Ascending aorta (tissue), 2 donors: ENCODE data around the gene R3HDM4. TPM values are rescaled to one million over a fixed set of nuclear protein-coding genes. Genes with fewer than 3 reads are reported as not detected.
A peak's percentile ranks its signal among the peaks of the same experiment; 100 is the strongest.

ENCODE experiments used
- DNase-seq, 2 donors: peaks; one replicate each; pipeline ENCODE4 v3.0.0-alpha.2; 2019; ENCODE audit warnings: low spot score in 2 of 2
- H3K27ac ChIP-seq, 2 donors: fragments of 200-600 bp; sonication (generic); one replicate each; pipeline ENCODE4 v1.5.1; 2016 to 2017; ENCODE audit warnings: mild to moderate bottlenecking in 1 of 2
- H3K27me3 ChIP-seq: fragments of 200-600 bp; sonication (generic); one replicate; pipeline ENCODE4 v1.5.1; 2017
- H3K36me3 ChIP-seq, 2 donors: fragments of 200-600 bp; sonication (generic); one replicate each; pipeline ENCODE4 v1.5.1; 2016
- H3K4me1 ChIP-seq, 2 donors: fragments of 200-600 bp; sonication (generic); one replicate each; pipeline ENCODE4 v1.5.1; 2016 to 2017; ENCODE audit warnings: mild to moderate bottlenecking in 1 of 2
- H3K4me3 ChIP-seq, 2 donors: fragments of 200-600 bp; sonication (generic); one replicate each; pipeline ENCODE4 v1.5.1; 2016 to 2017; ENCODE audit warnings: mild to moderate bottlenecking in 1 of 2
- H3K9me3 ChIP-seq, 2 donors: fragments of 200-600 bp; sonication (generic); one replicate each; pipeline ENCODE4 v1.5.1; 2016
- CTCF ChIP-seq, 3 experiments: fragments of 200-600 bp in 2 of 3; fragments of 450-650 bp in 1 of 3; sonication (generic) in 2 of 3; IDR thresholded peaks; one replicate each; pipeline ENCODE4 v1.5.1; 2016 to 2019; ENCODE audit warnings: antibody characterized with exemption in 3 of 3, mild to moderate bottlenecking in 1 of 3, moderate library complexity in 1 of 3
- intact Hi-C: fragments of 100-400 bp; cut with DNase I; formaldehyde crosslinking; loops from one replicate; pipeline ENCODE4 v1.15.1; 2023
- total RNA-seq: library from RNA; depleted of rRNA; stranded (reverse); fragments of >200 nt; gene quantifications from one replicate; pipeline ENCODE4 v1.1.0, GENCODE V29; 2016

R3HDM4 gene
- total RNA-seq, 1 donor from 2014 or later: 81.5 TPM

GRCh38 chr19:870314-870713 is 42.7 kb downstream of the R3HDM4 start:
- peaks cover 45 to 58% of the 10 kb centered on the region in 2 donors for H3K36me3 ChIP-seq
- intact Hi-C loops: no loop called here
- peak overlapping the region; percentile 88 to 89 for H3K27ac ChIP-seq
- TF ChIP-seq CTCF (IDR thresholded peaks at IDR 0.05): no peak
- H3K27me3 ChIP-seq: no peaks in the 10 kb centered on the region
- H3K9me3 ChIP-seq: no peaks in the 10 kb centered on the region
- no peak overlapping the region for H3K4me3 ChIP-seq
- peaks cover 4 to 9% of the 10 kb centered on the region in 2 donors for H3K4me1 ChIP-seq
- no peak for DNase-seq

GRCh38 chr19:869245-870177 is 43.5 kb downstream of the R3HDM4 start:
- Histone ChIP-seq H3K36me3 (peaks cover 42 to 50% of the 10 kb centered on the region in 2 donors), H3K9me3 (no peaks in the 10 kb centered on the region), H3K4me3 (no peak overlapping the region), H3K27me3 (no peaks in the 10 kb centered on the region), H3K4me1 (peaks cover 4 to 9% of the 10 kb centered on the region in 2 donors), H3K27ac (peak overlapping the region; percentile 88 to 89)
- TF ChIP-seq CTCF (IDR thresholded peaks at IDR 0.05): no peak
- intact Hi-C loops: loop anchor here (2.0 to 10.0 kb wide), 2 partner anchors 23 to 95 kb away; partner anchors contain the start of genes MED16 and RNU6-9
- peak; percentile 33 to 92 for DNase-seq

GRCh38 chr19:868458-869244 is 44.4 kb downstream of the R3HDM4 start:
- H3K9me3 ChIP-seq: no peaks in the 10 kb centered on the region
- no peak for DNase-seq
- no peak for TF ChIP-seq CTCF (IDR thresholded peaks at IDR 0.05)
- no peak overlapping the region for H3K4me3 ChIP-seq
- H3K27me3 ChIP-seq: no peaks in the 10 kb centered on the region
- H3K4me1 ChIP-seq: peaks cover 4 to 9% of the 10 kb centered on the region in 2 donors
- peaks cover 34 to 41% of the 10 kb centered on the region in 2 donors for H3K36me3 ChIP-seq
- H3K27ac ChIP-seq: peak overlapping the region; percentile 88 to 89
- intact Hi-C loops: loop anchor here (2.0 to 10.0 kb wide), 2 partner anchors 24 to 94 kb away; partner anchors contain the start of genes MED16 and RNU6-9

- no peak for DNase-seq
- peak overlapping the region; percentile 88 to 89 for H3K27ac ChIP-seq
- no peak for TF ChIP-seq CTCF (IDR thresholded peaks at IDR 0.05)
Observed at GRCh38 chr19:867855-868457, 45.1 kb downstream of the R3HDM4 start.

GRCh38 chr19:867301-867793 is 45.7 kb downstream of the R3HDM4 start:
- DNase-seq: no peak
- no peaks in the 10 kb centered on the region for H3K9me3 ChIP-seq
- no peak overlapping the region for H3K4me3 ChIP-seq
- H3K36me3 ChIP-seq: peaks cover 27 to 34% of the 10 kb centered on the region in 2 donors
- intact Hi-C loops: loop anchor here (10.0 kb wide), 1 partner anchor 93 kb away; no protein-coding TSS in a partner anchor
- H3K27me3 ChIP-seq: no peaks in the 10 kb centered on the region
- peaks cover 4 to 13% of the 10 kb centered on the region in 2 donors for H3K4me1 ChIP-seq
- no peak for TF ChIP-seq CTCF (IDR thresholded peaks at IDR 0.05)
- peak overlapping the region in 1 of 2 donors; percentile 88 for H3K27ac ChIP-seq

More at GRCh38 chr19:867855-868457, 45.1 kb downstream of the R3HDM4 start:
- Histone ChIP-seq H3K9me3 (no peaks in the 10 kb centered on the region), H3K36me3 (peaks cover 30 to 38% of the 10 kb centered on the region in 2 donors), H3K4me3 (no peak overlapping the region), H3K4me1 (peaks cover 4 to 9% of the 10 kb centered on the region in 2 donors), H3K27me3 (no peaks in the 10 kb centered on the region)
- intact Hi-C loops: loop anchor here (2.0 to 10.0 kb wide), 2 partner anchors 25 to 93 kb away; partner anchors contain the start of genes MED16 and RNU6-9
